Calu3 (cell line): ENCODE data around the gene ATP1A2. TPM values are rescaled to one million over a fixed set of nuclear protein-coding genes. Genes with fewer than 3 reads are reported as not detected.

Experiments used
- BruUV-seq: library from RNA; stranded (reverse); fragments of 400-500 nt; replicated peaks from 2 replicates; lab custom pipeline; 2021; lab: Mats Ljungman, UMichigan
- CTCF ChIA-PET: fragments of 300-600 bp; sonication (Branson Sonifier 250); formaldehyde crosslinking; loops from one replicate; lab custom pipeline; 2022; ENCODE audit warnings: antibody characterized with exemption; lab: Charles Lee
- DNase-seq: peaks from one replicate; pipeline ENCODE4 v3.0.0; 2022
- H3K27ac Mint-ChIP-seq: one replicate; pipeline ENCODE4 v1.8.0; 2022; ENCODE audit warnings: mixed read lengths; ENCODE audit not compliant: unreplicated experiment
- H3K27me3 Mint-ChIP-seq: one replicate; pipeline ENCODE4 v1.8.0; 2022; ENCODE audit warnings: mixed read lengths; ENCODE audit not compliant: unreplicated experiment
- H3K36me3 Mint-ChIP-seq: one replicate; pipeline ENCODE4 v1.8.0; 2022; ENCODE audit warnings: mild to moderate bottlenecking, moderate library complexity, mixed read lengths; ENCODE audit not compliant: insufficient read depth, unreplicated experiment
- H3K4me1 Mint-ChIP-seq: one replicate; pipeline ENCODE4 v1.8.0; 2022; ENCODE audit warnings: mild to moderate bottlenecking, low read depth, mixed read lengths; ENCODE audit not compliant: unreplicated experiment
- H3K4me3 Mint-ChIP-seq: one replicate; pipeline ENCODE4 v1.8.0; 2022; ENCODE audit warnings: mild to moderate bottlenecking, low read depth, moderate library complexity, mixed read lengths; ENCODE audit not compliant: unreplicated experiment
- H3K9me3 Mint-ChIP-seq: one replicate; pipeline ENCODE4 v1.8.0; 2022; ENCODE audit warnings: low read depth, mixed read lengths; ENCODE audit not compliant: unreplicated experiment
- intact Hi-C: fragments of 100-400 bp; cut with micrococcal nuclease; formaldehyde crosslinking; loops from one replicate; pipeline ENCODE4 v1.10.0; 2022; ENCODE audit not compliant: unreplicated experiment
- total RNA-seq: library from RNA; stranded (reverse); gene quantifications from 2 replicates; pipeline ENCODE4 v1.2.3, GENCODE V29; 2022
- TF ChIP-seq, protein P1 (sequence below): fragments of 200-600 bp; IDR thresholded peaks from one replicate; pipeline ENCODE4 v1.8.0; 2022; ENCODE audit warnings: antibody characterized with exemption; ENCODE audit not compliant: unreplicated experiment

ATP1A2 gene
- total RNA-seq, 1 experiment from 2014 or later, result not detected

GRCh38 chr1:160167056-160167455 lies 51.5 kb downstream of the ATP1A2 start:
- CTCF ChIA-PET, result no interaction called here
- peaks cover 85% of the 10 kb centered on the region for H3K27me3 Mint-ChIP-seq
- intact Hi-C loops, result no loop called here
- no peaks in the 10 kb centered on the region for H3K36me3 Mint-ChIP-seq
- H3K9me3 Mint-ChIP-seq, result no peaks in the 10 kb centered on the region
- TF ChIP-seq, protein P1, sequence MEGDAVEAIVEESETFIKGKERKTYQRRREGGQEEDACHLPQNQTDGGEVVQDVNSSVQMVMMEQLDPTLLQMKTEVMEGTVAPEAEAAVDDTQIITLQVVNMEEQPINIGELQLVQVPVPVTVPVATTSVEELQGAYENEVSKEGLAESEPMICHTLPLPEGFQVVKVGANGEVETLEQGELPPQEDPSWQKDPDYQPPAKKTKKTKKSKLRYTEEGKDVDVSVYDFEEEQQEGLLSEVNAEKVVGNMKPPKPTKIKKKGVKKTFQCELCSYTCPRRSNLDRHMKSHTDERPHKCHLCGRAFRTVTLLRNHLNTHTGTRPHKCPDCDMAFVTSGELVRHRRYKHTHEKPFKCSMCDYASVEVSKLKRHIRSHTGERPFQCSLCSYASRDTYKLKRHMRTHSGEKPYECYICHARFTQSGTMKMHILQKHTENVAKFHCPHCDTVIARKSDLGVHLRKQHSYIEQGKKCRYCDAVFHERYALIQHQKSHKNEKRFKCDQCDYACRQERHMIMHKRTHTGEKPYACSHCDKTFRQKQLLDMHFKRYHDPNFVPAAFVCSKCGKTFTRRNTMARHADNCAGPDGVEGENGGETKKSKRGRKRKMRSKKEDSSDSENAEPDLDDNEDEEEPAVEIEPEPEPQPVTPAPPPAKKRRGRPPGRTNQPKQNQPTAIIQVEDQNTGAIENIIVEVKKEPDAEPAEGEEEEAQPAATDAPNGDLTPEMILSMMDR, result no peak
- no TSS peak for BruUV-seq
- DNase-seq, result no peak
- no peak overlapping the region for H3K27ac Mint-ChIP-seq
- H3K4me3 Mint-ChIP-seq, result no peak overlapping the region
- H3K4me1 Mint-ChIP-seq, result no peaks in the 10 kb centered on the region

DNA sequence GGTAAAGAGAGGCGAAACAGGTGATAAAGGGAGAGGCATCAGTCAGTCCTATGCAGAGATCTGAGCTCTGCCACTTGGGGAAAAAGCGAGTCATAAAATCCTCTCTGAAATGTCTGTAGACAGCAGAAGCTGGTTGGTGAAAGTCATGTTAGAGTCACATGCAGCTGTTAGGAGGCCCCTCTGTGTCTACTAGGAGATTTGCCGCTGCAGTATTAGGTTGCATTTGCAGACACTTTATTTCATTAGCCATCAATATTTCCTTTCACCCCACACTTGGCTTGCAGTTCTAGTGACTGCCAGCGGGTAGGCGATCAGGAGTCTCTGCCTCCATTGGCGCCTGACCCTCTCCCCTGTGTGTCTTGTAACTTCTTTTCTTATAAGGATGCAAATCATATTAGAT lies 52.0 kb downstream of the ATP1A2 start:
- CTCF ChIA-PET, result no interaction called here
- H3K27me3 Mint-ChIP-seq, result peaks cover 88% of the 10 kb centered on the region
- DNase-seq, result no peak
- no peaks in the 10 kb centered on the region for H3K36me3 Mint-ChIP-seq
- no peaks in the 10 kb centered on the region for H3K9me3 Mint-ChIP-seq
- H3K4me1 Mint-ChIP-seq, result no peaks in the 10 kb centered on the region
- TF ChIP-seq, protein P1, result no peak
- intact Hi-C loops, result no loop called here
- BruUV-seq, result no TSS peak
- no peak overlapping the region for H3K27ac Mint-ChIP-seq
- no peak overlapping the region for H3K4me3 Mint-ChIP-seq

GRCh38 chr1:160168016-160168415 lies 52.5 kb downstream of the ATP1A2 start:
- Mint-ChIP-seq H3K36me3 (no peaks in the 10 kb centered on the region), H3K27ac (no peak overlapping the region), H3K4me3 (no peak overlapping the region), H3K27me3 (peaks cover 88% of the 10 kb centered on the region), H3K9me3 (no peaks in the 10 kb centered on the region), H3K4me1 (no peaks in the 10 kb centered on the region)
- no TSS peak for BruUV-seq
- intact Hi-C loops, result no loop called here
- CTCF ChIA-PET, result interaction anchor here (0.7 kb wide), 1 partner anchor 12 kb away, joined by 4 read pairs; no protein-coding TSS in a partner anchor
- TF ChIP-seq, protein P1, result no peak
- DNase-seq, result no peak

DNA sequence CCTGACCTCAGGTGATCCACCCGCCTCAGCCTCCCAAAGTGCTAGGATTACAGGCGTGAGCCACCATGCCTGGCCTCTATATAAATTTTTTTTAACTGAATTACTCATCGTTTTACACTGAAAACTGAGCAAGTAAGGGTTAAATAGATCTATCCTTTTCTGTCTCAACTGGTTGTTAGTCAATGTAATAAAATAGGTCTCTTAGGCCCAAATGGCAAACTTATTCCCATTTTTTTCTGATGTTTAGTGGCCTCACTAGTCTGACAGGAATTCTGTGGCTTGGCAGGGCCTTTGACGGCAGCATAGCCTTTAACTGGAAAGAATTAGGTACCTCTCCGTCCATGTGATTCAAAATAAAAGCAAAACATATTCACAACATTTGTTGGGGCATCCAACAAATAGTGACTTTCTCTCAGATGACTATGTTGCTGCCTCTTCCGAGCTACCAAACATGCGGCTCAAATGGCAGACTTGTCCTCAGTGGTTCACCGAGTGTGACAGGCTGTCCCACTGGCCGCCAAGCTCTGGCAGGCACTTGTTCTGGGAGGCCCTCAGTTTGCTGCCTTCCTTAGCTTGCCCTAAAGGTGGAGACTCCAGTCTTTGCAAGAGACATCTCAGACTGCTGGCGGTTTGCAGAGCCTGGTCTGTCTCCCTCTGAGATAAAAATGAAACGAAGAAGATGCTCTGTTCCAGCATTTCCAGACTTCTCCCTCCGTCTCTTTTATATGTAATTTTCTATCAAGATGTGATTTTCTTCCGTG lies 53.2 kb downstream of the ATP1A2 start:
- H3K9me3 Mint-ChIP-seq, result no peaks in the 10 kb centered on the region
- no TSS peak for BruUV-seq
- TF ChIP-seq, protein P1, result no peak
- H3K36me3 Mint-ChIP-seq, result no peaks in the 10 kb centered on the region
- intact Hi-C loops, result no loop called here
- CTCF ChIA-PET, result interaction anchor here (0.7 kb wide), 1 partner anchor 13 kb away, joined by 4 read pairs; no protein-coding TSS in a partner anchor
- H3K4me1 Mint-ChIP-seq, result no peaks in the 10 kb centered on the region
- peaks cover 88% of the 10 kb centered on the region for H3K27me3 Mint-ChIP-seq
- DNase-seq, result no peak
- H3K4me3 Mint-ChIP-seq, result no peak overlapping the region
- no peak overlapping the region for H3K27ac Mint-ChIP-seq
